Measurements from ENCODE around the gene SETD1A.

SETD1A gene

GRCh38 chr16:30980434-30980833 lies 22.9 kb downstream of the SETD1A start:
- no peak overlapping the region for H3K27ac ChIP-seq (ENCODE audit: low read depth, low read length)
- no peak overlapping the region for H3K4me3 ChIP-seq (ENCODE audit: low read depth in 1 of 5, low read length in 5 of 5)
- H3K36me3 ChIP-seq (ENCODE audit: control insufficient read depth in 5 of 5, insufficient read depth in 5 of 5, low read length in 5 of 5): peaks cover 0 to 88% (median 76%) of the 10 kb centered on the region in 5 donors
- H3K9ac ChIP-seq (ENCODE audit: low read length in 5 of 5): no peak overlapping the region
- no peaks in the 10 kb centered on the region for H3K9me3 ChIP-seq (ENCODE audit: control insufficient read depth in 5 of 5, low read length in 5 of 5)
- peaks cover 1 to 20% (median 10%) of the 10 kb centered on the region in 5 donors for H3K4me1 ChIP-seq (ENCODE audit: control insufficient read depth in 5 of 5, insufficient read depth in 5 of 5, low read length in 5 of 5)
- H3K27me3 ChIP-seq (ENCODE audit: control insufficient read depth in 5 of 5, insufficient read depth in 4 of 5, low read length in 5 of 5): no peaks in the 10 kb centered on the region

- H3K9ac ChIP-seq (ENCODE audit: low read length in 5 of 5): no peak overlapping the region
- peaks cover 2 to 25% (median 15%) of the 10 kb centered on the region in 5 donors for H3K4me1 ChIP-seq (ENCODE audit: control insufficient read depth in 5 of 5, insufficient read depth in 5 of 5, low read length in 5 of 5)
- no peak overlapping the region for H3K27ac ChIP-seq (ENCODE audit: low read depth, low read length)
- H3K9me3 ChIP-seq (ENCODE audit: control insufficient read depth in 5 of 5, low read length in 5 of 5): no peaks in the 10 kb centered on the region
- no peak overlapping the region for H3K4me3 ChIP-seq (ENCODE audit: low read depth in 1 of 5, low read length in 5 of 5)
- H3K27me3 ChIP-seq (ENCODE audit: control insufficient read depth in 5 of 5, insufficient read depth in 4 of 5, low read length in 5 of 5): no peaks in the 10 kb centered on the region
- H3K36me3 ChIP-seq (ENCODE audit: control insufficient read depth in 5 of 5, insufficient read depth in 5 of 5, low read length in 5 of 5): peaks cover 0 to 83% (median 71%) of the 10 kb centered on the region in 5 donors
Measured at GRCh38 chr16:30980959-30981358, 23.4 kb downstream of the SETD1A start.

GRCh38 chr16:30982548-30983288 lies 25.2 kb downstream of the SETD1A start:
- H3K4me3 ChIP-seq (ENCODE audit: low read depth in 1 of 5, low read length in 5 of 5): peak overlapping the region in 1 of 5 donors; percentile 6
- H3K4me1 ChIP-seq (ENCODE audit: control insufficient read depth in 5 of 5, insufficient read depth in 5 of 5, low read length in 5 of 5): peaks cover 3 to 38% (median 20%) of the 10 kb centered on the region in 5 donors
- H3K36me3 ChIP-seq (ENCODE audit: control insufficient read depth in 5 of 5, insufficient read depth in 5 of 5, low read length in 5 of 5): peaks cover 0 to 76% (median 61%) of the 10 kb centered on the region in 5 donors
- peak overlapping the region; percentile 50 for H3K27ac ChIP-seq (ENCODE audit: low read depth, low read length)
- H3K27me3 ChIP-seq (ENCODE audit: control insufficient read depth in 5 of 5, insufficient read depth in 4 of 5, low read length in 5 of 5): no peaks in the 10 kb centered on the region
- peak overlapping the region in 1 of 5 donors; percentile 25 for H3K9ac ChIP-seq (ENCODE audit: low read length in 5 of 5)
- no peaks in the 10 kb centered on the region for H3K9me3 ChIP-seq (ENCODE audit: control insufficient read depth in 5 of 5, low read length in 5 of 5)

GRCh38 chr16:30983289-30983889 lies 25.8 kb downstream of the SETD1A start:
- Histone ChIP-seq H3K9me3 (ENCODE audit: control insufficient read depth in 5 of 5, low read length in 5 of 5) (no peaks in the 10 kb centered on the region), H3K4me1 (ENCODE audit: control insufficient read depth in 5 of 5, insufficient read depth in 5 of 5, low read length in 5 of 5) (peaks cover 3 to 38% (median 20%) of the 10 kb centered on the region in 5 donors), H3K27me3 (ENCODE audit: control insufficient read depth in 5 of 5, insufficient read depth in 4 of 5, low read length in 5 of 5) (no peaks in the 10 kb centered on the region), H3K9ac (ENCODE audit: low read length in 5 of 5) (peak overlapping the region in 1 of 5 donors; percentile 25), H3K27ac (ENCODE audit: low read depth, low read length) (peak overlapping the region; percentile 50), H3K4me3 (ENCODE audit: low read depth in 1 of 5, low read length in 5 of 5) (peak overlapping the region in 1 of 5 donors; percentile 6), H3K36me3 (ENCODE audit: control insufficient read depth in 5 of 5, insufficient read depth in 5 of 5, low read length in 5 of 5) (peaks cover 0 to 77% (median 62%) of the 10 kb centered on the region in 5 donors)

GRCh38 chr16:30983898-30984610 lies 26.5 kb downstream of the SETD1A start:
- Histone ChIP-seq H3K9ac (ENCODE audit: low read length in 5 of 5) (no peak overlapping the region), H3K4me1 (ENCODE audit: control insufficient read depth in 5 of 5, insufficient read depth in 5 of 5, low read length in 5 of 5) (peaks cover 3 to 38% (median 20%) of the 10 kb centered on the region in 5 donors), H3K9me3 (ENCODE audit: control insufficient read depth in 5 of 5, low read length in 5 of 5) (no peaks in the 10 kb centered on the region), H3K27ac (ENCODE audit: low read depth, low read length) (peak overlapping the region; percentile 50), H3K4me3 (ENCODE audit: low read depth in 1 of 5, low read length in 5 of 5) (no peak overlapping the region), H3K36me3 (ENCODE audit: control insufficient read depth in 5 of 5, insufficient read depth in 5 of 5, low read length in 5 of 5) (peaks cover 0 to 73% (median 57%) of the 10 kb centered on the region in 5 donors), H3K27me3 (ENCODE audit: control insufficient read depth in 5 of 5, insufficient read depth in 4 of 5, low read length in 5 of 5) (no peaks in the 10 kb centered on the region)

- Histone ChIP-seq H3K4me3 (ENCODE audit: low read depth in 1 of 5, low read length in 5 of 5) (peak within 1 kb of the TSS; percentile 64 to 75 (median 69)), H3K36me3 (ENCODE audit: control insufficient read depth in 5 of 5, insufficient read depth in 5 of 5, low read length in 5 of 5) (peaks cover 0 to 66% (median 50%) of the 10 kb centered on the region in 5 donors), H3K27ac (ENCODE audit: low read depth, low read length) (peak within 1 kb of the TSS; percentile 69), H3K4me1 (ENCODE audit: control insufficient read depth in 5 of 5, insufficient read depth in 5 of 5, low read length in 5 of 5) (peaks cover 3 to 38% (median 20%) of the 10 kb centered on the region in 5 donors), H3K9ac (ENCODE audit: low read length in 5 of 5) (peak within 1 kb of the TSS in 4 of 5 donors; percentile 43 to 77 (median 59)), H3K9me3 (ENCODE audit: control insufficient read depth in 5 of 5, low read length in 5 of 5) (no peaks in the 10 kb centered on the region), H3K27me3 (ENCODE audit: control insufficient read depth in 5 of 5, insufficient read depth in 4 of 5, low read length in 5 of 5) (no peaks in the 10 kb centered on the region)
Measured at GRCh38 chr16:30984669-30985400, 27.3 kb downstream of the SETD1A start, which contains the start of gene HSD3B7. HSD3B7 (plus strand) TSS chr16:30985207; CDS start chr16:30985659, 452 bp downstream.

GRCh38 chr16:30985401-30986128 lies 28.0 kb downstream of the SETD1A start:
- peaks cover 3 to 38% (median 20%) of the 10 kb centered on the region in 5 donors for H3K4me1 ChIP-seq (ENCODE audit: control insufficient read depth in 5 of 5, insufficient read depth in 5 of 5, low read length in 5 of 5)
- no peaks in the 10 kb centered on the region for H3K9me3 ChIP-seq (ENCODE audit: control insufficient read depth in 5 of 5, low read length in 5 of 5)
- H3K27ac ChIP-seq (ENCODE audit: low read depth, low read length): peak overlapping the region; percentile 69
- H3K4me3 ChIP-seq (ENCODE audit: low read depth in 1 of 5, low read length in 5 of 5): peak overlapping the region; percentile 64 to 75 (median 69)
- H3K27me3 ChIP-seq (ENCODE audit: control insufficient read depth in 5 of 5, insufficient read depth in 4 of 5, low read length in 5 of 5): no peaks in the 10 kb centered on the region
- H3K36me3 ChIP-seq (ENCODE audit: control insufficient read depth in 5 of 5, insufficient read depth in 5 of 5, low read length in 5 of 5): peaks cover 0 to 58% (median 43%) of the 10 kb centered on the region in 5 donors
- H3K9ac ChIP-seq (ENCODE audit: low read length in 5 of 5): peak overlapping the region in 4 of 5 donors; percentile 33 to 77 (median 59)

- H3K27ac ChIP-seq (ENCODE audit: low read depth, low read length): peak overlapping the region; percentile 29
- H3K4me3 ChIP-seq (ENCODE audit: low read depth in 1 of 5, low read length in 5 of 5): peak overlapping the region in 4 of 5 donors; percentile 12 to 73 (median 38)
- H3K9me3 ChIP-seq (ENCODE audit: control insufficient read depth in 5 of 5, low read length in 5 of 5): no peaks in the 10 kb centered on the region
- no peaks in the 10 kb centered on the region for H3K27me3 ChIP-seq (ENCODE audit: control insufficient read depth in 5 of 5, insufficient read depth in 4 of 5, low read length in 5 of 5)
- H3K4me1 ChIP-seq (ENCODE audit: control insufficient read depth in 5 of 5, insufficient read depth in 5 of 5, low read length in 5 of 5): peaks cover 3 to 38% (median 20%) of the 10 kb centered on the region in 5 donors
- peaks cover 0 to 50% (median 36%) of the 10 kb centered on the region in 5 donors for H3K36me3 ChIP-seq (ENCODE audit: control insufficient read depth in 5 of 5, insufficient read depth in 5 of 5, low read length in 5 of 5)
- peak overlapping the region in 2 of 5 donors; percentile 21 to 33 for H3K9ac ChIP-seq (ENCODE audit: low read length in 5 of 5)
Measured at GRCh38 chr16:30986129-30986991, 28.8 kb downstream of the SETD1A start.
